Subcutaneous adipose tissue (tissue), 4 donors: ENCODE results near the gene KLHDC1. TPM values are rescaled to one million over a fixed set of nuclear protein-coding genes. Genes with fewer than 3 reads are reported as not detected.

Experiments
- CTCF ChIP-seq: fragments of 450-650 bp; IDR thresholded peaks from one replicate; pipeline ENCODE4 v1.5.1; 2016; ENCODE audit warnings: low read depth, mild to moderate bottlenecking, control low read depth, antibody characterized with exemption, moderate library complexity
- small RNA-seq: library from RNA; depleted of rRNA; stranded (forward); fragments of <200 nt; gene quantifications from one replicate; pipeline ENCODE3, GENCODE V24; 2016
- total RNA-seq, 4 donors: library from RNA; depleted of rRNA; stranded (reverse); fragments of >200 nt; gene quantifications; one replicate each; pipeline ENCODE4 v1.1.0, GENCODE V29; 2016

KLHDC1 gene
- total RNA-seq, 4 donors from 2014 or later: 8.3 to 13.4 (median 8.6) TPM

GRCh38 chr14:49796025-49796424, 103.1 kb downstream of the KLHDC1 start:
- no peak for TF ChIP-seq CTCF

Small RNAs within 50 kb of the gene (small RNA-seq; reads per million reads assigned to genes)
- gene RNU6ATAC30P: not detected

Other genes with a start within 250 kb of the KLHDC1 start
- gene RPS29, start 106.7 kb upstream of the KLHDC1 start, total RNA-seq: over 10,000 TPM in 1 of 4 donors, 1,000 to 10,000 TPM in 3; 1,482 to 17,640 (median 3,936) TPM
- gene LRR1, start 94.2 kb upstream of the KLHDC1 start, total RNA-seq: 10 to 100 TPM in 3 of 4 donors, 1 to 10 TPM in 1; 6.6 to 12.6 (median 11.7) TPM
- 100 to 1,000 TPM; 170 to 230 (median 206) TPM for gene RPL36AL, start 72.5 kb upstream of the KLHDC1 start, total RNA-seq
- gene MGAT2, start 72.3 kb upstream of the KLHDC1 start, total RNA-seq: 10 to 100 TPM; 18.5 to 26.4 (median 25.4) TPM
- 1 to 10 TPM; 5.7 to 8.1 (median 7.2) TPM for gene DNAAF2, start 57.9 kb upstream of the KLHDC1 start, total RNA-seq
- gene POLE2, start 4.9 kb upstream of the KLHDC1 start, total RNA-seq: 1 to 10 TPM in 2 of 4 donors, under 1 TPM in 2; 0.65 to 2.0 (median 0.90) TPM
- 100 to 1,000 TPM in 1 of 4 donors, 10 to 100 TPM in 3; 75.8 to 104 (median 83.6) TPM for gene KLHDC2, start 75.0 kb downstream of the KLHDC1 start, total RNA-seq
- gene NEMF, start 159.7 kb downstream of the KLHDC1 start, total RNA-seq: 100 to 1,000 TPM in 1 of 4 donors, 10 to 100 TPM in 3; 81.0 to 126 (median 84.8) TPM
- gene ARF6, start 200.0 kb downstream of the KLHDC1 start, total RNA-seq: 10 to 100 TPM; 35.2 to 59.3 (median 44.5) TPM